ENCODE data around the gene FREM2. TPM values are rescaled to one million over a fixed set of nuclear protein-coding genes. Genes with fewer than 3 reads are reported as not detected.

Gene FREM2
- polyA plus RNA-seq, 2 of the 4 experiments (the other 2 are of a cell fraction) = not detected

- H3K27ac ChIP-seq = no peak overlapping the region
- WGBS (ENCODE audit: missing lambda C conversion rate) = 64% methylated on average over 1 of the region's 1 CpG
- ChIA-PET POLR2A (no interaction called here), CTCF (no interaction called here)
- no peaks in the 10 kb centered on the region for H3K4me1 ChIP-seq
- no peak for ATAC-seq
- no peak for DNase-seq (ENCODE audit: low read depth in 1 of 2, low spot score in 1 of 2)
- TF ChIP-seq EP300 (IDR thresholded peaks at IDR 0.05) = no peak
- no peak for TF ChIP-seq KDM1A (IDR thresholded peaks at IDR 0.05; ENCODE audit: low read depth)
- TF ChIP-seq NFE2L2 (conservative IDR thresholded peaks at IDR 0.05; ENCODE audit: low read length) = no peak
- no peak for TF ChIP-seq REST (IDR thresholded peaks at IDR 0.05)
- TF ChIP-seq JUNB (IDR thresholded peaks at IDR 0.05) = no peak
- TF ChIP-seq EHF (CRISPR knock-in tag; IDR thresholded peaks at IDR 0.05) = no peak
- no peak for TF ChIP-seq RFX5 (IDR thresholded peaks at IDR 0.05)
- H3K4me2 ChIP-seq = no peak overlapping the region
- H3K9me3 ChIP-seq = no peaks in the 10 kb centered on the region
- FAIRE-seq = no peak
- no peak overlapping the region for H3K4me3 ChIP-seq
These were observed 38.0 kb upstream of the FREM2 start for GRCh38 chr13:38648912-38649311.

- Histone ChIP-seq H3K9me3 (no peaks in the 10 kb centered on the region), H3K4me1 (no peaks in the 10 kb centered on the region), H3K4me2 (no peak overlapping the region), H3K4me3 (no peak overlapping the region), H3K27ac (no peak overlapping the region)
- WGBS (ENCODE audit: missing lambda C conversion rate) = 0% methylated on average over 2 of the region's 2 CpGs
- no peak for FAIRE-seq
- no peak for TF ChIP-seq CTCF (IDR thresholded peaks at IDR 0.05)
- TF ChIP-seq ZC3H11A (IDR thresholded peaks at IDR 0.05) = no peak
- TF ChIP-seq TP53 (CRISPR knock-in tag; IDR thresholded peaks at IDR 0.05) = no peak
- no peak for TF ChIP-seq REST (IDR thresholded peaks at IDR 0.05)
- no peak for TF ChIP-seq NFE2L2 (conservative IDR thresholded peaks at IDR 0.05; ENCODE audit: low read length)
- no peak for ATAC-seq
- ChIA-PET POLR2A (no interaction called here), CTCF (no interaction called here)
- no peak for DNase-seq (ENCODE audit: low read depth in 1 of 2, low spot score in 1 of 2)
These were observed 30.2 kb upstream of the FREM2 start for GRCh38 chr13:38656699-38657098.

- H3K4me1 ChIP-seq = no peaks in the 10 kb centered on the region
- ChIA-PET POLR2A (no interaction called here), CTCF (no interaction called here)
- H3K4me3 ChIP-seq = no peak overlapping the region
- no peak overlapping the region for H3K4me2 ChIP-seq
- H3K9me3 ChIP-seq = no peaks in the 10 kb centered on the region
- no peak for TF ChIP-seq RNF2 (IDR thresholded peaks at IDR 0.05; ENCODE audit: borderline replicate concordance, low read depth)
- no peak for TF ChIP-seq HEYL (CRISPR knock-in tag; IDR thresholded peaks at IDR 0.05)
- no peak for TF ChIP-seq ESRRA (IDR thresholded peaks at IDR 0.05; ENCODE audit: borderline replicate concordance, low read length)
- no peak for TF ChIP-seq BHLHE40 (IDR thresholded peaks at IDR 0.05; ENCODE audit: low read depth, low read length)
- TF ChIP-seq ATOH8 (CRISPR knock-in tag; IDR thresholded peaks at IDR 0.05; ENCODE audit: low read depth) = no peak
- 5% methylated on average over 1 of the region's 1 CpG for WGBS (ENCODE audit: missing lambda C conversion rate)
- no peak for ATAC-seq
- H3K27ac ChIP-seq = no peak overlapping the region
- no peak for DNase-seq (ENCODE audit: low read depth in 1 of 2, low spot score in 1 of 2)
- FAIRE-seq = no peak
These were observed 29.7 kb upstream of the FREM2 start for GRCh38 chr13:38657191-38657590.
